Activated CD4-positive, CD25-positive, alpha-beta regulatory T cell (primary cell): ENCODE data around the gene HAPSTR1.

Experiments used
- DNase-seq, 4 experiments: peaks; one replicate each; lab custom pipeline; 2025; lab: John Stamatoyannopoulos, UW

The HAPSTR1 gene

GRCh38 chr16:9096416-9096952 lies 5.0 kb downstream of the HAPSTR1 start:
- no peak for DNase-seq

GRCh38 chr16:9097266-9098219 lies 6.1 kb downstream of the HAPSTR1 start:
- no peak for DNase-seq

DNA sequence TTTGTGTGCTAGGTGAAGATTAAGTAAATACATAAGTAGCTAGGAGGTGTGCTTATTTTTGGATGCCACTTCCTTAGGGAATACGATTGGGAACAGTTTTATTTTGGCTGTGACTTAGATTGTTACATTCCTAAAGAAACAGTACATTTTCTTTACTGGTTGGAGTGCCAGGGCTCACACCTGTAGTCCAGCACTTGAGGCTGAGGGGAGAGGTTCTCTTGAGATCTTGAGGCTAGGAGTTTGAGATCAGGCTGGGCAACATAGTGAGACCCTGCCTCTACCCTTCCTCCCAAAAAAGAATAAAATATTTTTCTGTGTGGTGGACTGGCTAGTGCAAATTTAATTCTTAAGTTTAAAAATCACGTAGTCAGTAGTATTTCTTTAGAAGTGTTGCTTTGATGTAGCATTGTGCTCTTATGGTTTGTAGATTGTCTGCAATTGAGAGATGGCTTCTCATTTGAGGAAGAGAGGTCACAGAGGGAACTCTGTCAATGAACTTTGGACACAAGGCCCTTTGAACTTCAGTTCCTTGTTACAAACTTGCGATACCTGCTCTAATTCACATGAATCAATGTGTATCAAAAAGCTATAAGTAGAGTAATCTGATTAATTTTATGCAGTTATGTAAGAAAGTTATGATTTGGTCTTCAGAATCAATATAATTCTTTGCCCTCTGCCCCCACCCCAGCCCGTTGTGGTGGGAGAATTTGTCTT lies 7.1 kb downstream of the HAPSTR1 start:
- DNase-seq = no peak

DNA sequence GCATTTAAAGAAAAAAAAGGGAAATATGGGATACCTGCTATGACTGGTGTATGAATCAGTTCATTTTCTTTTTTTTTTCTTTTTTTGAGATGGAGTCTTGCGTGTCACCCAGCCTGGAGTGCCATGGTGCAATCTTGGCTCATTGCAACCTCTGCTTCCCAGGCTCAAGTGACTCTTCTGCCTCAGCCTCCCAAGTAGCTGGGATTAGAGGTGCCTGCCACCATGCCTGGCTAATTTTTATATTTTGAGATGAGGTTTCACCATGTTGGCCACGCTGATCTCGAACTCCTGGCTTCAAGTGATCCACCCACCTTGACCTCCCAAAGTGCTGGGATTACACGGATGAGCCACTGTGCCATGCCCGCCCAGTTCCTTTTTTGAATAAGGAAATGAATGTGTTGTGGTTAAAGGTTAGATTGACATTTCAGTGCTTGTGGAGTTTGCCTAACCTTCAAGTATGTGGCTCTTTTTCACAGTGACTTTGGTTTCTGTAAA lies 7.7 kb downstream of the HAPSTR1 start:
- DNase-seq = no peak

DNA sequence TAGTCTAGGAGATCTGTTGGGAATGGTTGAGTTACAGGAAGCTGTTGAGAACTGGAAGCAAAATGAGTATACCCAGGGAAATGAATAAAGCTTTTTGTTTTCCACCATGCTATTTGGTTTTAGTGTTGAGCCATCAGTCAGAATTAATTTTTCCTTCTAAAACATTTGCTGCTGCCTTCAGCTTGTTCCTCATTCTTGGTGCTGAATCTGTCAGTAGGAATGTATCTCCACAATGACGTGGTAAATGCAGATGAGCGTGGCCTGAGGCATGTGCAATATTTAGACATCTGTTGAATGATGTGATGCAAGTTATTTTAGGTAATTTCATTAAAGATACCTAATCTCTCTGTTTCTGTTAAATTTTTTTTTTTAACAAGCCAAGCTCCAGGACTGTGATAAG lies 10.9 kb downstream of the HAPSTR1 start:
- no peak for DNase-seq

- no peak for DNase-seq
Observed at GRCh38 chr16:9102943-9103342, 11.5 kb downstream of the HAPSTR1 start.

- no peak for DNase-seq
Observed at GRCh38 chr16:9103546-9103945, 12.1 kb downstream of the HAPSTR1 start.

- DNase-seq = no peak
Observed at GRCh38 chr16:9105189-9105588, 13.7 kb downstream of the HAPSTR1 start.

GRCh38 chr16:9107025-9107970 lies 15.9 kb downstream of the HAPSTR1 start:
- DNase-seq = no peak

- no peak for DNase-seq
Observed at GRCh38 chr16:9109255-9109654, 17.8 kb downstream of the HAPSTR1 start.

GRCh38 chr16:9112166-9112843 lies 20.9 kb downstream of the HAPSTR1 start:
- DNase-seq = no peak

DNA sequence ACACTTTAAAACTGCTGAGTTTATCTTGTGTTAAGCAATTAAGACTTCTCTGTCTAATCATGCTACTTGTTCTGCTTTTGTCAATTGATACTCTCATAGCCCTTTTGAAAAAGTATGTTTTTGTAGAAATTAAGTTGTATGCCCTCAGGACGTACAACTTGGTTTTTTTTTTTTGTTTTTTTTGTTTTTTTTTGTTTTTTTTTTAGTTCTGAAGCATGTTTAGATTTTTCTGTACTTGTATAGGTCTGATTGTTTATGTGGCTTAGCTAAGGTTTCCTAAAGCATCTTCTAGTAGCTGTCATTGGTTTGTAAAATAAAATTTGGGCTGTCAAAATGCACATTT lies 21.4 kb downstream of the HAPSTR1 start:
- DNase-seq = no peak

DNA sequence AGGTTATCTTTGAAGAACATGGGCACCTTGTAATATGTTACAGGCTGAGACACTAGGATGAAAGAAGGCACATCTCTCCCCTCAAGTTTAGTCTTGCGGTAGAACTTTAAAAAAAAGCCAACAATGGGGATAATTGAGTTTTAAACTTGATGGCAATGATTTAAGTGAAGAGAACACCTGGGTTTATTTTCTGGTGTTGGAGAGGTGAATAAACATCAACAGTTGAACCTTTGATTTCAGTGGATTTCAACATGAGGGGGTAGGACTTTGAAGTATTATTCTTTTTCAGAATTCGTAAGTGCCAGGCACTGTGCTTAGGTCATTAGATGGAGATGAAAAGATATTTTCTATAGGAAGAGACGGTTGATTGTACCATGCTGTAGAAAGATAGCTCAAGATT lies 22.3 kb downstream of the HAPSTR1 start:
- no peak for DNase-seq

DNA sequence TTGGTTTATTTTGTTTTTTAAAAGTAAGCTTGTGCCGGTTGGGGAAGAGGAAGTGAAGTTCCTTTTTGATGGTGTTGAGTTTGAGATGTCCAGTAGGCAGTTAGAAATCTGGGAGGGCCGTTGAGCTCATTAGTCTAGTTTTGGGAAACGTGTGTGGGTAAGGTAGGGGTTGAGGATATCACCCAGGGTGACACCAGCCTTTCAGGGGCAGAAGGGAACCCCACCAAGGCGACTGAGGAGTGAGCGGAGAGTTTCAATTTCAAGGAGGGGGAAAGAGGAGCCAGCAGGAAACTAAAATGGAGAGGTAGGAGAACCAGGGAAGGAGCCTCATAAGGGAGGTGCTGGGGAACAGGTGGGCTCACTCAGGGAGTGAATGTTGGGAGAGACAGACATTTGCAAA lies 22.7 kb downstream of the HAPSTR1 start:
- no peak for DNase-seq

DNA sequence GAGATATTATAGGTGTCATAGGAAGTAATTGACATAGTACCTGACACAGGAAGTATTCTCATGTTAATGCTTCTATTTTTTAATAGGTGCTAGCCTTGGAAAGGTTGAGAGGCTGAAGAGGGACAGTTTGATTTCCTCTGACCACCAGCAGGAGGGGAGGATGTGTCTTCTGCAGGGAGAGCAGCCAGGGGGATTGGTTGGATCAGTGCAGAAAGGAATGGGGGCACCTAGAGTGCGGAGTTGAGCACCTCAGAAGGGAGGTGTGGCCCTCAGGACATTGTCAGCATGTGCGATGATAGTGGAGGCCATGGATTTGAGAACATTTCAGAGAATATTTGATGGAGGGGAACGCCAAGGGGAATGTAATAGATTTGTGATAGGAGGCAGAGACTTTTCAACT lies 23.4 kb downstream of the HAPSTR1 start:
- DNase-seq = no peak

- DNase-seq = no peak
Observed at GRCh38 chr16:9115277-9115676, 23.8 kb downstream of the HAPSTR1 start.

DNA sequence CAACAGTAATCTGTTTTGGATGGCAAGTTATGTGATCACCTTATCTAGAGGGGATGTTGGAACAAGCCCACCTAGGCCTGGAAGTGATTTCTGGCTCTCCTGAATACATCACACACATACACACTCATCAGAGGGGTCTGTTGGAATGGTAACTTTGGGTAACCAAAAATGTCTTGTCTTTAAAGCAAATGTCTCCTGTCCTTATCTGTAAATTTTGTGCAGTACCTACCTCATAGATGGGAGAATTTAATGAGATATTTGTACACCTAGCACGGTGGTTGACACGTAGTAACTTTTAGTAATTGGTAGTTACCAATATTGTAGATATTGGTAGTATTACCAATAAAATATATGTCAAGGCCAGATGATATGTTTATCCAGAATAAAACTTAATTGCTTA lies 24.7 kb downstream of the HAPSTR1 start:
- no peak for DNase-seq

DNA sequence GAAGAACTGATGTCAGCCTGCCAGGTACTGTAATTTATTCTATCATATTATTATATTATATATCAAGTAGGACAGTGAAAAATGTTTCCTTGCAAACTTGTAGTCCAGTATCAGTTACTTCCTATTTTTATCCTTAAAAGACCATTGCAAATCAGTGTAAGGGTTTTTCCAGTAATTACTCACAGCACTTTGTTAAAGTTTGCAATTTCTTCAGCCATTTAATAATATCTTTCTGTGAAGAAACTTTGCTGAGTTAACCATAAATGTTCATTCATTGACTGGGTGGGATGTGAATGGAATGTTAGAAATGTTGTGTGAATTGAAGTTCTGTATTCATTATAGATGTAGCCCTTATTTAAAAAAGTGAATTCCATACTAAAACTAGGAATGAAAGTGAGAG lies 26.7 kb downstream of the HAPSTR1 start:
- no peak for DNase-seq

DNA sequence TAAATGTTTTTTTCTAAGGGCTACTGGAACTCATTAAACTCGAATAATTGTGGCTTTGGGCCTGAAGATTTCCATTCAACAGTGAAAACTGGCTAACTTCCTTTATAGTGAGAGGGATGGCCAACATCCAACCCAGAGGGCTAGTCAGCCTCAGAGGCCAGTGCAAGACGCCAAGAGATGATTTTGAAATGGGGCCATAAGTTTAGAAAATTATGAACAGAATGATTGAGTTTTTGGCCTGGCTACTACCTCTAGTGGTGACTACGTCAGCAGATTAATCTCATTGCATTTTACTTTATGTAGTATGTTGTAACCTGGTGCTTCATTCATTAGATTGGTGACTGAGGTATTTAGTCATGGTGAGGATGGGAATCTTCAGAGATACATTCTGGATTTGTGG lies 28.4 kb downstream of the HAPSTR1 start:
- no peak for DNase-seq

GRCh38 chr16:9122342-9122741 lies 30.9 kb downstream of the HAPSTR1 start:
- DNase-seq = no peak

GRCh38 chr16:9122969-9123368 lies 31.5 kb downstream of the HAPSTR1 start:
- no peak for DNase-seq
